HepG2 (cell line): ENCODE data around the gene TAS2R40. TPM values are rescaled to one million over a fixed set of nuclear protein-coding genes. Genes with fewer than 3 reads are reported as not detected.

Experiments used
- ATAC-seq: fragments of 200-7000 bp; cut with Tn5 transposase; 3 replicates; pipeline ENCODE4 v1.9.1; 2020; ENCODE audit warnings: mild to moderate bottlenecking, moderate library complexity
- BruUV-seq: library from RNA; stranded (reverse); fragments of 400-500 nt; replicated peaks from 2 replicates; lab custom pipeline; 2021; lab: Mats Ljungman, UMichigan
- CTCF ChIA-PET: fragments of 300-600 bp; formaldehyde crosslinking; extraction: SDS; loops from one replicate; lab custom pipeline; 2021; ENCODE audit warnings: low total read pairs, inconsistent platforms, low intra/inter-chr PET ratio; lab: Yijun Ruan, JAX
- POLR2A ChIA-PET: fragments of 350-600 bp; sonication (Branson Sonifier 250); formaldehyde crosslinking; loops from one replicate; lab custom pipeline; 2020; ENCODE audit warnings: antibody characterized with exemption, inconsistent platforms; lab: Yijun Ruan, JAX
- DNase-seq: peaks from one replicate; pipeline ENCODE4 v3.0.0-alpha.2; 2015; ENCODE audit warnings: low spot score
- FAIRE-seq: peaks from 3 replicates; lab custom pipeline; 2011; peaks lifted over from hg19 to GRCh38; lab: Jason Lieb, UNC
- H2AFZ ChIP-seq: one replicate; pipeline ENCODE4 v1.6.1; 2011; ENCODE audit warnings: low read length, inconsistent platforms
- H3K27ac ChIP-seq: fragments of 300-600 bp; 3 replicates; pipeline ENCODE4 v1.8.0; 2011; ENCODE audit warnings: mixed run types, mild to moderate bottlenecking, mixed read lengths, low read length, inconsistent platforms; ENCODE audit not compliant: insufficient read depth; ENCODE audit errors: extremely low read length
- H3K27me3 ChIP-seq, 2 experiments: fragments of 200-600 bp in 1 of 2; 2 replicates in 1 of 2; 3 replicates in 1 of 2; pipeline versions ENCODE4 v1.6.0 to v1.8.0; 2011; ENCODE audit warnings: low read length in 2 of 2, mild to moderate bottlenecking in 2 of 2, moderate library complexity in 2 of 2, inconsistent platforms in 1 of 2; ENCODE audit not compliant: insufficient read depth in 2 of 2, control insufficient read depth in 1 of 2
- H3K36me3 ChIP-seq, 2 experiments: fragments of 200-600 bp in 1 of 2; replicated peaks in 1 of 2; 2 replicates in 1 of 2; 3 replicates in 1 of 2; pipeline versions ENCODE4 v1.5.1 to v1.8.0; 2011; ENCODE audit warnings: low read length in 2 of 2, inconsistent platforms in 1 of 2; ENCODE audit not compliant: insufficient read depth in 2 of 2, control insufficient read depth in 1 of 2
- H3K4me1 ChIP-seq: 2 replicates; pipeline ENCODE4 v1.5.1; 2012; ENCODE audit warnings: low read length, inconsistent platforms; ENCODE audit not compliant: insufficient read depth
- H3K4me2 ChIP-seq: 2 replicates; pipeline ENCODE4 v1.6.0; 2011; ENCODE audit warnings: low read depth, low read length, inconsistent platforms
- H3K4me3 ChIP-seq, 3 experiments: fragments of 200-600 bp in 1 of 3; sonication (generic), shearing (Covaris generic) in 1 of 3; replicated peaks in 1 of 3; 2 replicates each; pipeline ENCODE4 v1.5.1; 2011 to 2016; ENCODE audit warnings: low read length in 3 of 3, inconsistent platforms in 2 of 3, low read depth in 2 of 3, mild to moderate bottlenecking in 2 of 3, control low read depth in 1 of 3, mixed read lengths in 1 of 3; ENCODE audit not compliant: insufficient read depth in 1 of 3
- H3K79me2 ChIP-seq: one replicate; pipeline ENCODE4 v1.6.1; 2011; ENCODE audit warnings: low read length, inconsistent platforms; ENCODE audit not compliant: insufficient read depth
- H3K9ac ChIP-seq: 2 replicates; pipeline ENCODE4 v1.6.0; 2011; ENCODE audit warnings: mild to moderate bottlenecking, low read depth, low read length, inconsistent platforms; ENCODE audit not compliant: insufficient read depth
- H3K9me3 ChIP-seq: 2 replicates; pipeline ENCODE4 v1.5.1; 2012; ENCODE audit warnings: mild to moderate bottlenecking, low read length
- H4K20me1 ChIP-seq: 2 replicates; pipeline ENCODE4 v1.6.0; 2011; ENCODE audit warnings: inconsistent platforms, mild to moderate bottlenecking, low read length, moderate library complexity; ENCODE audit not compliant: insufficient read depth
- AGO2 ChIP-seq: fragments of 200-400 bp; formaldehyde crosslinking; optimal IDR thresholded peaks from 2 replicates; pipeline ENCODE3; 2017; ENCODE audit warnings: mild to moderate bottlenecking, low read depth, low read length, moderate library complexity
- ELF4 ChIP-seq: sonication (generic); formaldehyde crosslinking; IDR thresholded peaks from 2 replicates; pipeline ENCODE4 v1.5.0; 2020; ENCODE audit warnings: missing genetic modification reagents, mild to moderate bottlenecking, moderate library complexity, borderline replicate concordance
- HNRNPK ChIP-seq: fragments of 200-400 bp; formaldehyde crosslinking; IDR thresholded peaks from 2 replicates; pipeline ENCODE4 v1.6.1; 2018; ENCODE audit warnings: low read length, low read depth, moderate library complexity, mild to moderate bottlenecking; ENCODE audit not compliant: poor library complexity, severe bottlenecking
- IRF1 ChIP-seq: sonication (generic); formaldehyde crosslinking; IDR thresholded peaks from 2 replicates; pipeline ENCODE4 v1.4.0; 2020; ENCODE audit warnings: low read depth, mild to moderate bottlenecking, missing genetic modification reagents
- ONECUT2 ChIP-seq: sonication (generic); formaldehyde crosslinking; IDR thresholded peaks from 2 replicates; pipeline ENCODE4 v1.4.0; 2020; ENCODE audit warnings: missing genetic modification reagents
- PRDM10 ChIP-seq: sonication (generic); formaldehyde crosslinking; IDR thresholded peaks from 2 replicates; pipeline ENCODE4 v1.4.0; 2020; ENCODE audit warnings: low read depth, missing genetic modification reagents
- RNF219 ChIP-seq: sonication (generic); formaldehyde crosslinking; IDR thresholded peaks from 2 replicates; pipeline ENCODE4 v1.5.0; 2020; ENCODE audit warnings: mild to moderate bottlenecking, missing genetic modification reagents
- ZBTB1 ChIP-seq: sonication (generic); formaldehyde crosslinking; IDR thresholded peaks from 2 replicates; pipeline ENCODE4 v1.4.0; 2020; ENCODE audit warnings: missing genetic modification reagents, borderline replicate concordance
- ZNF264 ChIP-seq: sonication (generic); formaldehyde crosslinking; IDR thresholded peaks from 2 replicates; pipeline ENCODE4 v1.4.0; 2020; ENCODE audit warnings: missing genetic modification reagents
- ZNF576 ChIP-seq: sonication (generic); formaldehyde crosslinking; IDR thresholded peaks from 2 replicates; pipeline ENCODE4 v1.4.0; 2020; ENCODE audit warnings: mild to moderate bottlenecking, missing genetic modification reagents
- WGBS: methylation state at CpG from one replicate; pipeline ENCODE4 v1.1.6; 2017; ENCODE audit warnings: low lambda C conversion rate; 5-methylcytosine and 5-hydroxymethylcytosine counted together
- in situ Hi-C: cut with HindIII; loops from 2 replicates; pipeline ENCODE4 v1.10.0; 2017; ENCODE audit warnings: low pct_unique_long_range_greater_than_20kb; ENCODE audit not compliant: extremely low pct_ligation_motif_present
- intact Hi-C: fragments of 100-400 bp; cut with micrococcal nuclease; formaldehyde crosslinking; loops from one replicate; pipeline ENCODE4 v1.10.0; 2022; ENCODE audit not compliant: unreplicated experiment
- polyA plus RNA-seq, 8 experiments: library from polyadenylated mRNA; depleted of rRNA in 3 of 8; stranded (reverse) in 7 of 8; unstranded in 1 of 8; fragments of >200 nt; fragmentation: Illumina TruSeq in 4 of 8; extraction: Trizol in 4 of 8; gene quantifications; 2 replicates each; pipeline versions ENCODE4 v1.2.1 to v1.2.3, GENCODE V29; 2011 to 2016; ENCODE audit warnings: low read depth in 4 of 8, missing spikeins in 1 of 8, mixed read lengths in 1 of 8; ENCODE audit not compliant: insufficient read depth in 1 of 8
- total RNA-seq, 5 experiments: library from RNA; depleted of rRNA; stranded (reverse); fragments of >200 nt; fragmentation: Illumina TruSeq; extraction: Trizol; gene quantifications; 2 replicates each; pipeline ENCODE4 v1.2.3, GENCODE V29; 2016; ENCODE audit warnings: low read depth in 1 of 5

TAS2R40 gene
- total and polyA plus RNA-seq, 2 of the 13 experiments (the other 11 are each of a cell fraction or from before 2014, with no cell fraction given): not detected

- DNase-seq (no peak), FAIRE-seq (no peak), ATAC-seq (no peak)
- Histone ChIP-seq H3K79me2 (no peaks in the 10 kb centered on the region), H3K4me3 (no peak overlapping the region), H3K4me1 (no peaks in the 10 kb centered on the region), H3K9ac (no peak overlapping the region), H3K4me2 (no peak overlapping the region), H3K9me3 (no peaks in the 10 kb centered on the region), H3K27me3 (0 out of 5 replicates have a peak, but pooled peaks cover 0 to 6% of the 10 kb centered on the region in 2 experiments), H3K36me3 (no peaks in the 10 kb centered on the region), H2AFZ (no peak overlapping the region), H3K27ac (no peak overlapping the region), H4K20me1 (no peaks in the 10 kb centered on the region)
- WGBS: 0% methylated on average over 2 of the region's 2 CpGs
- BruUV-seq: no TSS peak
- ChIA-PET POLR2A (no interaction called here), CTCF (no interaction called here)
- intact Hi-C loops (no loop called here), in situ Hi-C loops (no loop called here)
- TF ChIP-seq ONECUT2 (CRISPR knock-in tag): no peak
- no peak for TF ChIP-seq AGO2
Observed at GRCh38 chr7:143221286-143221685, 551 bp upstream of the TAS2R40 start.

GRCh38 chr7:143222782-143223181, 945 bp downstream of the TAS2R40 start:
- CTCF ChIA-PET: no interaction called here
- in situ Hi-C loops: no loop called here
- TF ChIP-seq HNRNPK (no peak), IRF1 (CRISPR knock-in tag) (no peak), ZNF264 (CRISPR knock-in tag) (no peak), PRDM10 (CRISPR knock-in tag) (no peak), RNF219 (CRISPR knock-in tag) (no peak), ELF4 (CRISPR knock-in tag) (no peak), ZBTB1 (CRISPR knock-in tag) (no peak), ZNF576 (CRISPR knock-in tag) (no peak)

More at GRCh38 chr7:143222782-143223181, 945 bp downstream of the TAS2R40 start:
- ATAC-seq: no peak
- Histone ChIP-seq H2AFZ (no peak overlapping the region), H4K20me1 (no peaks in the 10 kb centered on the region), H3K9me3 (no peaks in the 10 kb centered on the region), H3K9ac (no peak overlapping the region), H3K36me3 (no peaks in the 10 kb centered on the region), H3K27me3 (0 out of 5 replicates have a peak, but pooled peaks cover 0 to 6% of the 10 kb centered on the region in 2 experiments), H3K4me2 (no peak overlapping the region), H3K4me1 (no peaks in the 10 kb centered on the region), H3K4me3 (no peak overlapping the region), H3K79me2 (no peaks in the 10 kb centered on the region), H3K27ac (no peak overlapping the region)
- POLR2A ChIA-PET: no interaction called here
- intact Hi-C loops: no loop called here
- no peak for DNase-seq
- WGBS: 17% methylated on average over 7 of the region's 7 CpGs
- no peak for FAIRE-seq
- no TSS peak for BruUV-seq
